H1 (cell line): ENCODE data around the gene RIT2. TPM values are rescaled to one million over a fixed set of nuclear protein-coding genes. Genes with fewer than 3 reads are reported as not detected.

Experiments
- CTCF ChIA-PET: fragments of 300-600 bp; sonication (Branson Sonifier 250); formaldehyde crosslinking; loops from one replicate; lab custom pipeline; 2021; ENCODE audit not compliant: partially characterized antibody; lab: Charles Lee
- POLR2A ChIA-PET: fragments of 300-600 bp; sonication (Branson Sonifier 250); formaldehyde crosslinking; loops from one replicate; lab custom pipeline; 2021; ENCODE audit warnings: inconsistent platforms; ENCODE audit not compliant: partially characterized antibody; lab: Charles Lee
- DNase-seq, 2 experiments: peaks; one replicate each; pipeline versions ENCODE4 v3.0.0 to v3.0.0-alpha.2; 2010 to 2022; ENCODE audit warnings: low spot score in 2 of 2, low read depth in 1 of 2, mixed read lengths in 1 of 2
- FAIRE-seq: peaks from 2 replicates; lab custom pipeline; 2011; peaks lifted over from hg19 to GRCh38; lab: Jason Lieb, UNC
- H2AFZ ChIP-seq: 2 replicates; pipeline ENCODE4 v1.8.1; 2012; ENCODE audit warnings: low read length, inconsistent platforms
- H2AK5ac ChIP-seq: 2 replicates; pipeline ENCODE4 v1.6.1; 2013; ENCODE audit warnings: low read depth, low read length
- H2BK120ac ChIP-seq: replicated peaks from 2 replicates; pipeline ENCODE3; 2013; ENCODE audit warnings: low read depth, low read length, inconsistent platforms
- H2BK12ac ChIP-seq: 2 replicates; pipeline ENCODE4 v1.6.1; 2013; ENCODE audit warnings: low read depth, low read length
- H2BK15ac ChIP-seq: 2 replicates; pipeline ENCODE4 v1.6.1; 2013; ENCODE audit warnings: low read length
- H2BK20ac ChIP-seq: 2 replicates; pipeline ENCODE4 v1.6.1; 2013; ENCODE audit warnings: low read length
- H2BK5ac ChIP-seq: 2 replicates; pipeline ENCODE4 v1.6.1; 2013; ENCODE audit warnings: low read depth, low read length
- H3K14ac ChIP-seq: 2 replicates; pipeline ENCODE4 v1.6.1; 2013; ENCODE audit warnings: inconsistent platforms; ENCODE audit not compliant: insufficient read length
- H3K18ac ChIP-seq: 2 replicates; pipeline ENCODE4 v1.6.1; 2013; ENCODE audit warnings: low read length; ENCODE audit errors: extremely low read depth
- H3K23ac ChIP-seq: 2 replicates; pipeline ENCODE4 v1.6.1; 2013; ENCODE audit warnings: inconsistent platforms; ENCODE audit not compliant: insufficient read length
- H3K23me2 ChIP-seq: 2 replicates; pipeline ENCODE4 v1.6.1; 2013; ENCODE audit warnings: low read depth, low read length
- H3K27ac ChIP-seq: 2 replicates; pipeline ENCODE4 v1.6.1; 2011; ENCODE audit warnings: low read depth, low read length, inconsistent platforms
- H3K27me3 ChIP-seq, 4 experiments: replicated peaks in 1 of 4; 1 replicate in 1 of 4; 2 replicates in 3 of 4; pipeline versions ENCODE4 v1.6.1 to v1.8.1; 2011 to 2013; ENCODE audit warnings: low read length in 3 of 4, mild to moderate bottlenecking in 3 of 4, inconsistent platforms in 2 of 4, mixed read lengths in 2 of 4, moderate library complexity in 1 of 4; ENCODE audit not compliant: control insufficient read depth in 3 of 4, insufficient read depth in 3 of 4; ENCODE audit errors: extremely low read depth in 1 of 4
- H3K36me3 ChIP-seq, 4 experiments: 2 replicates each; pipeline versions ENCODE4 v1.6.1 to v1.8.1; 2011 to 2013; ENCODE audit warnings: mild to moderate bottlenecking in 4 of 4, low read length in 3 of 4, moderate library complexity in 2 of 4, control low read depth in 1 of 4, inconsistent platforms in 1 of 4; ENCODE audit not compliant: insufficient read depth in 4 of 4, control insufficient read depth in 2 of 4
- H3K4ac ChIP-seq: replicated peaks from 2 replicates; pipeline ENCODE3; 2013; ENCODE audit warnings: low read length, low read depth, mixed read lengths, inconsistent platforms; ENCODE audit not compliant: insufficient read length
- H3K4me1 ChIP-seq, 4 experiments: replicated peaks in 1 of 4; 1 replicate in 1 of 4; 2 replicates in 3 of 4; pipeline versions ENCODE4 v1.6.1 to v1.8.1; 2011 to 2013; ENCODE audit warnings: low read length in 3 of 4, inconsistent platforms in 2 of 4, mixed read lengths in 1 of 4; ENCODE audit not compliant: insufficient read depth in 4 of 4, control insufficient read depth in 3 of 4
- H3K4me2 ChIP-seq, 2 experiments: 2 replicates each; pipeline versions ENCODE4 v1.6.1 to v1.8.1; 2011 to 2013; ENCODE audit warnings: low read depth in 2 of 2, low read length in 2 of 2, control low read depth in 1 of 2, inconsistent platforms in 1 of 2, mild to moderate bottlenecking in 1 of 2; ENCODE audit not compliant: insufficient read depth in 1 of 2
- H3K4me3 ChIP-seq, 4 experiments: fragments of 200-600, 300-600 bp in 1 of 4; sonication (generic), shearing (Covaris generic), sonication (Bioruptor Twin) in 1 of 4; 2 replicates each; pipeline versions ENCODE4 v1.5.1 to v1.8.1; 2011 to 2016; ENCODE audit warnings: low read length in 4 of 4, low read depth in 3 of 4, control low read depth in 2 of 4, inconsistent platforms in 2 of 4, mild to moderate bottlenecking in 2 of 4, mixed read lengths in 1 of 4, moderate library complexity in 1 of 4; ENCODE audit not compliant: insufficient read depth in 2 of 4; ENCODE audit errors: extremely low read depth in 1 of 4
- H3K56ac ChIP-seq: replicated peaks from 2 replicates; pipeline ENCODE3; 2013; ENCODE audit warnings: low read depth, mild to moderate bottlenecking, mixed read lengths, low read length, inconsistent platforms; ENCODE audit not compliant: insufficient read length
- H3K79me1 ChIP-seq: 2 replicates; pipeline ENCODE4 v1.6.1; 2013; ENCODE audit warnings: low read depth, low read length, control low read depth
- H3K79me2 ChIP-seq, 2 experiments: 2 replicates each; pipeline versions ENCODE4 v1.6.1 to v1.8.1; 2012 to 2013; ENCODE audit warnings: low read length in 2 of 2, mild to moderate bottlenecking in 2 of 2, inconsistent platforms in 1 of 2; ENCODE audit not compliant: insufficient read depth in 2 of 2, control insufficient read depth in 1 of 2
- H3K9ac ChIP-seq, 4 experiments: replicated peaks in 1 of 4; 1 replicate in 1 of 4; 2 replicates in 3 of 4; pipeline versions ENCODE4 v1.6.1 to v1.8.1; 2011 to 2013; ENCODE audit warnings: low read depth in 3 of 4, low read length in 3 of 4, control low read depth in 2 of 4, mild to moderate bottlenecking in 2 of 4, moderate library complexity in 2 of 4, inconsistent platforms in 1 of 4; ENCODE audit errors: extremely low read depth in 1 of 4
- H3K9me3 ChIP-seq, 2 experiments: 2 replicates each; pipeline versions ENCODE4 v1.6.1 to v1.8.1; 2012 to 2013; ENCODE audit warnings: mild to moderate bottlenecking in 2 of 2, moderate library complexity in 2 of 2, control low read depth in 1 of 2, inconsistent platforms in 1 of 2, low read depth in 1 of 2, low read length in 1 of 2, mixed read lengths in 1 of 2; ENCODE audit not compliant: insufficient read depth in 2 of 2
- H4K20me1 ChIP-seq, 2 experiments: replicated peaks in 1 of 2; 2 replicates each; pipeline versions ENCODE3 to v1.8.1; 2011 to 2013; ENCODE audit warnings: inconsistent platforms in 2 of 2, low read length in 2 of 2, mild to moderate bottlenecking in 1 of 2; ENCODE audit not compliant: insufficient read depth in 2 of 2, control insufficient read depth in 1 of 2
- H4K5ac ChIP-seq: 2 replicates; pipeline ENCODE4 v1.6.1; 2013; ENCODE audit warnings: low read length, low read depth, mixed read lengths, inconsistent platforms; ENCODE audit not compliant: insufficient read length
- H4K8ac ChIP-seq: 2 replicates; pipeline ENCODE4 v1.8.0; 2013; ENCODE audit warnings: mild to moderate bottlenecking, moderate library complexity, low read length, inconsistent platforms; ENCODE audit not compliant: insufficient read depth; ENCODE audit errors: extremely low read depth
- H4K91ac ChIP-seq: replicated peaks from 2 replicates; pipeline ENCODE3; 2013; ENCODE audit warnings: low read length, mixed read lengths, inconsistent platforms; ENCODE audit not compliant: insufficient read length
- WGBS, 2 experiments: shearing (Covaris generic) in 1 of 2; methylation state at CpG; one replicate each; pipeline versions ENCODE4 v1.1.6 to v1.1.7; 2013 to 2015; ENCODE audit warnings: low lambda C conversion rate in 2 of 2, mixed read lengths in 2 of 2, inconsistent platforms in 1 of 2, low coverage in 1 of 2, missing lambda C conversion rate in 1 of 2; ENCODE audit not compliant: insufficient replicate concordance in 2 of 2, insufficient coverage in 1 of 2, insufficient read length in 1 of 2; ENCODE audit errors: extremely low coverage in 1 of 2, missing lambda C conversion rate in 1 of 2; 5-methylcytosine and 5-hydroxymethylcytosine counted together
- polyA plus RNA-seq, 7 experiments: library from polyadenylated mRNA; depleted of rRNA in 3 of 7; stranded (reverse) in 5 of 7; unstranded in 2 of 7; fragments of >200 nt in 5 of 7; fragments of 200-250 nt in 2 of 7; gene quantifications; 1 replicate in 5 of 7; 2 replicates in 1 of 7; 4 replicates in 1 of 7; pipeline versions ENCODE4 v1.2.1 to v1.2.3, GENCODE V29; 2011 to 2013; ENCODE audit warnings: missing spikeins in 2 of 7, mixed read lengths in 2 of 7
- total RNA-seq: library from RNA; stranded (reverse); fragmentation: NEBNext Ultra II Directional; extraction: Animal tissue kit (Norgen Biotek cat#: 25700); gene quantifications from 2 replicates; pipeline ENCODE4 v1.2.1, GENCODE V29; 2021

Gene RIT2
- total and polyA plus RNA-seq, 2 of the 8 experiments (the other 6 are each of a cell fraction or from before 2014, with no cell fraction given): 0.67 to 3.2 TPM

DNA sequence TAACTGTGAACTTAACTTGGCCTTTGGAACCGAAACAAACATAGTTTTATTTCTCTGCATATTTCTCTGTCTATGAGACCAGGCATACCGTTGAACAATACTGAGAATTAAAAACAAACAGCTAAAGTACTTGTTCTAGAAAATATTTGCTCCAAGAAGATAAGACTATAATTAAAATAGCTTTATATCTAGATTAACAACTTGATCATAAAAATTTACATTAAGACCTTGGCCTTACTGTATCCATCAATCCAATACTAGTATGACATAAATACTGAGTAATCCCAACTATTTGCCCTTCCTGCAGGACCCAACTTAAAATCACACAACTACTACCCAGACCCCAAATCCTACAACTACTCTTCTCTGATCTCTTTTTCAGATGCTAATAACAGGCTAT lies 260.9 kb downstream of the RIT2 start:
- Histone ChIP-seq H3K79me1 (no peaks in the 10 kb centered on the region), H2BK5ac (no peak overlapping the region; the same call in 1 of the 2 replicates), H3K23ac (no peak overlapping the region), H2AK5ac (no peak overlapping the region), H3K9me3 (no peaks in the 10 kb centered on the region), H2BK20ac (no peak overlapping the region), H3K4me2 (no peak overlapping the region), H3K14ac (no peak overlapping the region), H4K20me1 (no peaks in the 10 kb centered on the region), H3K27ac (no peak overlapping the region), H2AFZ (no peak overlapping the region), H3K18ac (no peak overlapping the region), H4K5ac (no peak overlapping the region), H2BK15ac (no peak overlapping the region), H3K36me3 (no peaks in the 10 kb centered on the region), H4K91ac (no peak overlapping the region), H4K8ac (no peak overlapping the region), H3K9ac (no peak overlapping the region), H3K4me3 (no peak overlapping the region), H2BK120ac (no peak overlapping the region), H3K79me2 (no peaks in the 10 kb centered on the region), H3K27me3 (no peaks in the 10 kb centered on the region), H3K4me1 (no peaks in the 10 kb centered on the region; a peak in 1 of 7 replicates), H2BK12ac (no peak overlapping the region), H3K23me2 (no peaks in the 10 kb centered on the region), H3K4ac (no peak overlapping the region), H3K56ac (no peak overlapping the region)
- DNase-seq (no peak), FAIRE-seq (no peak)
- WGBS, 2 experiments: 83% methylated on average over 2 of the region's 2 CpGs; no CpG with 5 or more reads in 1 of the 2 experiments
- ChIA-PET CTCF (interaction anchor here (0.9 to 2.1 kb wide), 2 partner anchors 258 to 556 kb away, joined by 3 to 6 read pairs; no protein-coding TSS in a partner anchor), POLR2A (no interaction called here)
